ENCODE data around the gene SLC25A25.
"Not testable (repeated sequence)": the region's sequence is repeated elsewhere in the genome, so short reads cannot be mapped to it uniquely, and the experiment has no call there.

SLC25A25 gene

DNA sequence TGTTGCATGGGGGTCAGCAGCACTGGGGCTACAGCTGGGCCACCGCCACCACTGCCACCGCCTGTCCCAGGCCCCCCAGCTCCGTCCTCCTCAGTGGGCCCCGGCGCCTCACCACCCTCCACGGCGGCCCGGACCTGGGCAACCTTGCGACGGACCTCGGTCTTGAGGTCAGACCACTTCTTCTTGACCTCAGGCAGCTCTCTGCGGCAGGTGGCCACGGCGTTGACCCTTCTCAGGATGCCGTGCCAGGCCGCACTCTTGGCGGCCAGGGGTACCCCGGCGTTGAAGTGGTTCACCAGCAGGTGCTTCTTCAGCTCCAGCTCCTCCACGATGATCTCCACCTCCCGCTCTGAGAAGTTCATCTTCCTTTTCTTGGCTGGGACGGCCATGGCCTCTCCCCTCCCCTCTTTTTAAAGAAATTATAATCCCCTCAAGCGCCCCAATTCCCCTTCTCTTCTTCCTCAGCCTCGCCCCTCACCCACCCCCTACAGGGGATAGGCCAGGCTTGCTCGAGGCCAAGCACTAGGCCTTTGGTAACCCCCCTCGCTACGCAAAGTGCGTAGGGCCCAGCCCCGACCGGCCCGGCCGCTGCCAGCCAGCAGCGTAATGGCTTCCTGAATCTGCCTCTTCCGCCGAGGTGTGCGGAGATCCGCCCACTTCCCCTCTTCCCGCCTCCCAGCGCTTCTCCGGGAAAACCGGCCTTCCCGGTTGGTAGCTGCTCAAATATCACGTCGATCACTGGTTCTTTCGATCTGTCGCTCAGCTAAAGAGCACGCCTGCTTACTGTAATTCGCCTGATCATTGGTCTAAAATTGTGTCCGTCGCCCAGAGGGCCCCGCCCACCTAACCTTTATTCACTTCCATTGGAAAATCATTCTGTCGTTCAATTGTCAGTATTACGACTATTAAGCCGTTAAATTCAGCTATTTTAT is 1.1 kb upstream of the SLC25A25 start, which contains the start of gene NAIF1:
Gene NAIF1, minus strand, starts transcription at position 608 of the 932 bp plus-strand sequence. Its CDS starts 219 bp downstream, at position 389.
- Histone ChIP-seq H3K36me3 (peaks cover 13% of the 10 kb centered on the region), H3K4me1 (ENCODE audit: control insufficient read depth in 1 of 2, insufficient read depth in 1 of 2, low read depth in 1 of 2, low read length in 1 of 2) (peaks cover 75 to 77% of the 10 kb centered on the region in 2 experiments), H3K27ac (peak within 1 kb of the TSS; percentile 96), H3K27me3 (no peaks in the 10 kb centered on the region), H3K4me3 (ENCODE audit: low read depth in 1 of 2, low read length in 1 of 2) (peak within 1 kb of the TSS; percentile 84 to 98), H3K9me3 (no peaks in the 10 kb centered on the region)
- TF ChIP-seq CTCF (IDR thresholded peaks at IDR 0.05), result peak; percentile 34

- Histone ChIP-seq H3K4me1 (ENCODE audit: control insufficient read depth in 1 of 2, insufficient read depth in 1 of 2, low read depth in 1 of 2, low read length in 1 of 2) (peaks cover 75 to 77% of the 10 kb centered on the region in 2 experiments), H3K27me3 (no peaks in the 10 kb centered on the region), H3K27ac (peak overlapping the region; percentile 96), H3K9me3 (no peaks in the 10 kb centered on the region), H3K36me3 (peaks cover 3% of the 10 kb centered on the region), H3K4me3 (ENCODE audit: low read depth in 1 of 2, low read length in 1 of 2) (peak overlapping the region; percentile 84 to 98)
- TF ChIP-seq CTCF (IDR thresholded peaks at IDR 0.05), result no peak
Observed at GRCh38 chr9:128068386-128069205, 564 bp downstream of the SLC25A25 start.

- peaks cover 66 to 72% of the 10 kb centered on the region in 2 experiments for H3K4me1 ChIP-seq (ENCODE audit: control insufficient read depth in 1 of 2, insufficient read depth in 1 of 2, low read depth in 1 of 2, low read length in 1 of 2)
- H3K27me3 ChIP-seq, result no peaks in the 10 kb centered on the region
- H3K9me3 ChIP-seq, result no peaks in the 10 kb centered on the region
- TF ChIP-seq CTCF (IDR thresholded peaks at IDR 0.05), result no peak
- H3K4me3 ChIP-seq (ENCODE audit: low read depth in 1 of 2, low read length in 1 of 2), result no peak overlapping the region
- peak overlapping the region; percentile 37 for H3K27ac ChIP-seq
- H3K36me3 ChIP-seq, result no peaks in the 10 kb centered on the region
Observed at GRCh38 chr9:128070874-128071273, 2.8 kb downstream of the SLC25A25 start.

GRCh38 chr9:128071475-128071874 is 3.4 kb downstream of the SLC25A25 start:
- not testable (repeated sequence) for H3K27me3 ChIP-seq, H3K9me3 ChIP-seq, H3K36me3 ChIP-seq
- Histone ChIP-seq H3K4me3 (ENCODE audit: low read depth in 1 of 2, low read length in 1 of 2) (peak overlapping the region in 1 of 2 experiments; percentile 1), H3K4me1 (ENCODE audit: control insufficient read depth in 1 of 2, insufficient read depth in 1 of 2, low read depth in 1 of 2, low read length in 1 of 2) (peaks cover 60 to 66% of the 10 kb centered on the region in 2 experiments), H3K27ac (peak overlapping the region; percentile 74)

DNA sequence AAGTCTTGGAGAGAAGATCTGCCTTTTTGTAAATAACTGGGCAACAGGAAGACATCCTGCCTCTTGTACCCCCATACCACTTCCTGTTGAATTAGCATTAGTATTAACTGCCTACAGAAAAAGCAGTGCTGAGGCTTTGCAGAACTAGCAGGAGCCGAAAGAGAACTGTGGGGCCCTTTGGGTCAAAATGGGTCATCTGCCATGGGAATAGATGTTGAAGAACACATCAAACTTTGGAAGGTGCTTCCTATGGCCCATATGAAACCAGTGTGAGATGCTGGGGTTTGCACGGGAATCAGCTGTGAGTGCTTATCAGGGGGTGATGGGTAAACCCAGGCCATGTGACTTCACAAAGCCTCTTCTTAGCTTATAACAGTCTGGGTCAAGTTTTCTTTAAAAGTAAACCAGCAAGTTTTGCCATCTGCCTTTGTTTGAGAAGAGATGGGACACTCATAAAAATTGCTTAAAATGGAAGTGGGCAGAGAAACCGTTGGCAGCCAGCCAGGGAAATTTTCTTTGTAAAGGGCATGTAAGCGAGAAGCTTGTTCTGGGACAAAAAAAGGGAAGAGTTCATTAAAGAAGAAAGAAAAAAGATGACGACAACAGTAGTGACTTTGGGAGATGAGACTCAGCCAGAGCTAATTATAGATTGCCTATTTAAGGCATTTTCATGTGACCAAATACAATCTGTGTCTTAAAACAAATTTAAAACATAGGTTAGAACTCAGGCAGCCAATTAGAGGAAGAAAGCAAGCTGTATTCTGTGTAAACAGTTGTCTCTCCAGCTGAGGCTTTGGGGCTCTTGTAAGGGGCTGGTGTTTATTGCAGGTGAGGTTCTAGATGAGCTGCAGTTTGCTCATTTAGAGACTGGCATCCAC is 4.4 kb downstream of the SLC25A25 start:
- Histone ChIP-seq H3K4me3 (ENCODE audit: low read depth in 1 of 2, low read length in 1 of 2) (peak overlapping the region; percentile 1), H3K27me3 (no peaks in the 10 kb centered on the region), H3K4me1 (ENCODE audit: control insufficient read depth in 1 of 2, insufficient read depth in 1 of 2, low read depth in 1 of 2, low read length in 1 of 2) (peaks cover 54 to 61% of the 10 kb centered on the region in 2 experiments), H3K27ac (peak overlapping the region; percentile 74), H3K9me3 (no peaks in the 10 kb centered on the region), H3K36me3 (no peaks in the 10 kb centered on the region)
- no peak for TF ChIP-seq CTCF (IDR thresholded peaks at IDR 0.05)

Data from neutrophil (primary cell).